Ureter (tissue), 1 donor: Measurements from ENCODE around the gene GRM4. TPM values are rescaled to one million over a fixed set of nuclear protein-coding genes. Genes with fewer than 3 reads are reported as not detected.
"Not testable (repeated sequence)": the region's sequence is repeated elsewhere in the genome, so short reads cannot be mapped to it uniquely, and the experiment has no call there.

Source experiments
- DNase-seq: peaks from one replicate; pipeline ENCODE4 v3.0.0-alpha.2; 2020; ENCODE audit warnings: low spot score
- total RNA-seq: library from RNA; stranded (reverse); gene quantifications from one replicate; pipeline ENCODE4 v1.2.4, GENCODE V29; 2023
- donor health status: DM: yes; HTN: yes; CAD: no.

GRM4 gene
- total RNA-seq, result 0.21 TPM

- DNase-seq, result no peak
These were observed at the start of gene GRM4 for GRCh38 chr6:34146021-34146782. TSS of gene GRM4 (minus strand) at chr6:34146087. CDS start at chr6:34133496, 12,591 bp downstream.

- no peak for DNase-seq
These were observed 48.9 kb upstream of the GRM4 start for GRCh38 chr6:34194772-34195171.

- no peak for DNase-seq
These were observed 44.7 kb upstream of the GRM4 start for GRCh38 chr6:34190504-34191122.

GRCh38 chr6:34189806-34190503 is 44.1 kb upstream of the GRM4 start:
- DNase-seq, result no peak

GRCh38 chr6:34184726-34185125 is 38.8 kb upstream of the GRM4 start:
- not testable (repeated sequence) for DNase-seq

- no peak for DNase-seq
These were observed 37.1 kb upstream of the GRM4 start for GRCh38 chr6:34182751-34183531.

- no peak for DNase-seq
These were observed 36.0 kb upstream of the GRM4 start for GRCh38 chr6:34181908-34182307.

GRCh38 chr6:34179106-34179720 is 33.3 kb upstream of the GRM4 start:
- no peak for DNase-seq

GRCh38 chr6:34178357-34179105 is 32.6 kb upstream of the GRM4 start:
- DNase-seq, result no peak

GRCh38 chr6:34177181-34177591 is 31.3 kb upstream of the GRM4 start:
- no peak for DNase-seq

- DNase-seq, result no peak
These were observed 30.6 kb upstream of the GRM4 start for GRCh38 chr6:34176261-34177031.

- DNase-seq, result no peak
These were observed 29.0 kb upstream of the GRM4 start for GRCh38 chr6:34174846-34175399.

- no peak for DNase-seq
These were observed 27.3 kb upstream of the GRM4 start for GRCh38 chr6:34172961-34173775.

- DNase-seq, result no peak
These were observed 24.5 kb upstream of the GRM4 start for GRCh38 chr6:34170346-34170745.

- DNase-seq, result no peak
These were observed 24.0 kb upstream of the GRM4 start for GRCh38 chr6:34169897-34170296.

GRCh38 chr6:34161857-34162515 is 16.1 kb upstream of the GRM4 start:
- no peak for DNase-seq

- DNase-seq, result no peak
These were observed 14.0 kb upstream of the GRM4 start for GRCh38 chr6:34159844-34160243.

GRCh38 chr6:34158876-34159275 is 13.0 kb upstream of the GRM4 start:
- no peak for DNase-seq
